MM.1S (cell line): Measurements from ENCODE around the gene ZFYVE21.

Source experiments
- DNase-seq: peaks from one replicate; pipeline ENCODE4 v3.0.0-alpha.2; 2015
- H2AFZ ChIP-seq: fragments of 300-600 bp; sonication (generic); 2 replicates; pipeline ENCODE4 v1.6.0; 2016; ENCODE audit warnings: antibody characterized with exemption, low read length
- H3F3A ChIP-seq: fragments of 300-600 bp; sonication (generic); 2 replicates; pipeline ENCODE4 v1.6.1; 2016; ENCODE audit warnings: mild to moderate bottlenecking, antibody characterized with exemption, low read length, moderate library complexity, mixed read lengths; ENCODE audit not compliant: insufficient read depth
- H3K27ac ChIP-seq: fragments of 300-600 bp; sonication (generic); 2 replicates; pipeline ENCODE4 v1.5.1; 2016; ENCODE audit warnings: mild to moderate bottlenecking, low read length
- H3K27me3 ChIP-seq: fragments of 300-600 bp; sonication (generic); replicated peaks from 2 replicates; pipeline ENCODE4 v1.6.0; 2016; ENCODE audit warnings: low read length; ENCODE audit not compliant: insufficient read depth
- H3K36me3 ChIP-seq: fragments of 300-600 bp; sonication (generic); replicated peaks from 2 replicates; pipeline ENCODE4 v1.6.1; 2016; ENCODE audit warnings: mild to moderate bottlenecking, low read length, mixed read lengths; ENCODE audit not compliant: insufficient read depth
- H3K4me1 ChIP-seq: fragments of 300-600 bp; sonication (generic); 2 replicates; pipeline ENCODE4 v1.6.1; 2016; ENCODE audit warnings: low read length, mixed read lengths
- H3K4me2 ChIP-seq: fragments of 300-600 bp; sonication (generic); 2 replicates; pipeline ENCODE4 v1.6.0; 2016; ENCODE audit warnings: low read depth, low read length
- H3K4me3 ChIP-seq: fragments of 300-600 bp; sonication (generic); 2 replicates; pipeline ENCODE4 v1.5.1; 2016; ENCODE audit warnings: low read length, mixed read lengths
- H3K79me2 ChIP-seq: fragments of 300-600 bp; sonication (generic); 2 replicates; pipeline ENCODE4 v1.6.1; 2016; ENCODE audit warnings: mixed run types, low read length, mixed read lengths
- H3K9ac ChIP-seq: fragments of 300-600 bp; sonication (generic); 2 replicates; pipeline ENCODE4 v1.6.1; 2016; ENCODE audit warnings: low read length, mixed read lengths
- H3K9me2 ChIP-seq: fragments of 300-600 bp; sonication (generic); replicated peaks from 2 replicates; pipeline ENCODE4 v1.6.1; 2016; ENCODE audit warnings: mild to moderate bottlenecking, low read length, mixed read lengths; ENCODE audit not compliant: insufficient read depth
- H3K9me3 ChIP-seq: fragments of 300-600 bp; sonication (generic); replicated peaks from 2 replicates; pipeline ENCODE4 v1.6.1; 2016; ENCODE audit warnings: mild to moderate bottlenecking, low read length, mixed read lengths; ENCODE audit not compliant: insufficient read depth
- H4K20me1 ChIP-seq: fragments of 300-600 bp; sonication (generic); 2 replicates; pipeline ENCODE4 v1.6.1; 2016; ENCODE audit warnings: mild to moderate bottlenecking, low read length, moderate library complexity, mixed read lengths; ENCODE audit not compliant: insufficient read depth
- EZH2 ChIP-seq: fragments of 300-600 bp; sonication (generic); optimal IDR thresholded peaks from 2 replicates; pipeline ENCODE3; 2017; ENCODE audit warnings: low read depth, mild to moderate bottlenecking, antibody characterized with exemption, low read length, mixed read lengths
- EZH2phosphoT487 ChIP-seq: fragments of 300-600 bp; sonication (generic); IDR thresholded peaks from 2 replicates; pipeline ENCODE4 v1.6.1; 2018; ENCODE audit warnings: antibody characterized with exemption, low read length
- TF ChIP-seq, protein P1 (sequence below): fragments of 300-600 bp; sonication (generic); IDR thresholded peaks from 2 replicates; pipeline ENCODE4 v1.5.1; 2016; ENCODE audit warnings: antibody characterized with exemption, low read length, mixed read lengths

ZFYVE21 gene

DNA sequence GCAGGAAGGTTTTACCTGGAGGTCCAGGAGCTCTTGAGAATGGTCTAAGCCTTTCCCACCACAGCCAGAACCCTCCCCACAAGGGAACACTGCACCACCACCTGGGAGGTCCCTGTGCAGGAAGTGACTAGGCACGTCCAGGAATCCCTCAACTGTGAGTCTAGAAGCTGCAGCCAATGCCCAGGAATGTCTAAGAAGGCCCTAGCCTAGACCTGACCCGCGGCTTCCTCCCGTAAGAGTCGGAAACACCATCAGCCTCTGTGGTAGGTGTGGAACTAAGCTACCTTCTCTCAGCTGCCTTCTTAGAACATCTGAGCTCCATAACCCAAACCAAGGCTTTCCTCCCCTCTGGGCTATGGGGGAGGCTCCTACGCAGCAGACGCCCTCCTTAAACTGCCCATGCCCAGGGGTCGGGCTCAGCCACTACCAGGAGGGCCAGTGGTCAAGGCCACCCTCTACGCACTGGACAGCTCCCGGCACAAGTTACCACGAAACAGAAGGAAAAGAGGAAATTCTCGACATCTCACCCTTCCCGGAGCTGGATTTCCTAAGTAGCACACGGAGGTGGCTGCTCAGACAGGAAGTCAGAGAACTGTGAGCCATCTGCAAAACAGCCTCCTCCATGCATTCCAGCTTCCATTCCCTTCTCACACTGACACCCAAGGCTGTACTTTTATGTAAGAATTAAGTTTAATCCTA is 25.5 kb downstream of the ZFYVE21 start:
- no peak overlapping the region for H3K9ac ChIP-seq
- no peak overlapping the region for H3K4me2 ChIP-seq
- DNase-seq: no peak
- no peak overlapping the region for H2AFZ ChIP-seq
- H3K27me3 ChIP-seq: no peaks in the 10 kb centered on the region
- no peaks in the 10 kb centered on the region for H3K4me1 ChIP-seq
- no peaks in the 10 kb centered on the region for H3K9me2 ChIP-seq
- H3K36me3 ChIP-seq: no peaks in the 10 kb centered on the region
- H3F3A ChIP-seq: no peaks in the 10 kb centered on the region
- no peaks in the 10 kb centered on the region for H3K9me3 ChIP-seq
- H4K20me1 ChIP-seq: no peaks in the 10 kb centered on the region
- H3K4me3 ChIP-seq: no peak overlapping the region
- TF ChIP-seq EZH2phosphoT487 (no peak), EZH2 (no peak)
- TF ChIP-seq, protein P1, sequence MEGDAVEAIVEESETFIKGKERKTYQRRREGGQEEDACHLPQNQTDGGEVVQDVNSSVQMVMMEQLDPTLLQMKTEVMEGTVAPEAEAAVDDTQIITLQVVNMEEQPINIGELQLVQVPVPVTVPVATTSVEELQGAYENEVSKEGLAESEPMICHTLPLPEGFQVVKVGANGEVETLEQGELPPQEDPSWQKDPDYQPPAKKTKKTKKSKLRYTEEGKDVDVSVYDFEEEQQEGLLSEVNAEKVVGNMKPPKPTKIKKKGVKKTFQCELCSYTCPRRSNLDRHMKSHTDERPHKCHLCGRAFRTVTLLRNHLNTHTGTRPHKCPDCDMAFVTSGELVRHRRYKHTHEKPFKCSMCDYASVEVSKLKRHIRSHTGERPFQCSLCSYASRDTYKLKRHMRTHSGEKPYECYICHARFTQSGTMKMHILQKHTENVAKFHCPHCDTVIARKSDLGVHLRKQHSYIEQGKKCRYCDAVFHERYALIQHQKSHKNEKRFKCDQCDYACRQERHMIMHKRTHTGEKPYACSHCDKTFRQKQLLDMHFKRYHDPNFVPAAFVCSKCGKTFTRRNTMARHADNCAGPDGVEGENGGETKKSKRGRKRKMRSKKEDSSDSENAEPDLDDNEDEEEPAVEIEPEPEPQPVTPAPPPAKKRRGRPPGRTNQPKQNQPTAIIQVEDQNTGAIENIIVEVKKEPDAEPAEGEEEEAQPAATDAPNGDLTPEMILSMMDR: no peak
- H3K79me2 ChIP-seq: no peaks in the 10 kb centered on the region
- no peak overlapping the region for H3K27ac ChIP-seq

DNA sequence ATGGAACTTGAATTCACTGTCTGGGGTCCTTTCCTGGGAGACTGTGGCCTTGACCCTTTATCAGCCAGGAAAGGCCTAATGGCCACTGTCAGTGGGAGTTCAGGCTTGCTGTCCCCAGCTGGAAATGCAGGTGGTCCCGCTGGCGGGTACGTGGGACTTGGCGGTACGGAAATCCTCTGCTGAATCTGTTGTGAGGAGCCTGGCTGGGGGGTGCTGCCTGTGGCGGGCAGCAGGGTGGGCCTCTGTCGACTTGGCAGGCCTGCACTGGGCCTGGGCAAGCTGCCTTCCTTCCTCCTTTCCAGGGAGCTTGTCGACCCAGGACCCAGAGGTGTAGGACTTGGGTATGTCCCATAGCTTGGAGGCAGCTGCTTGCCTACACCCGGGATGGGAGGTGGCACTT is 26.3 kb downstream of the ZFYVE21 start:
- Histone ChIP-seq H3K27me3 (no peaks in the 10 kb centered on the region), H3K9ac (no peak overlapping the region), H3K9me3 (no peaks in the 10 kb centered on the region), H3K36me3 (no peaks in the 10 kb centered on the region), H3K9me2 (no peaks in the 10 kb centered on the region), H3K4me2 (no peak overlapping the region), H2AFZ (no peak overlapping the region), H3K27ac (no peak overlapping the region), H3F3A (no peaks in the 10 kb centered on the region), H3K4me3 (no peak overlapping the region), H4K20me1 (no peaks in the 10 kb centered on the region), H3K4me1 (no peaks in the 10 kb centered on the region), H3K79me2 (no peaks in the 10 kb centered on the region)
- no peak for TF ChIP-seq EZH2phosphoT487
- TF ChIP-seq EZH2: no peak
- TF ChIP-seq, protein P1: no peak
- DNase-seq: no peak

DNA sequence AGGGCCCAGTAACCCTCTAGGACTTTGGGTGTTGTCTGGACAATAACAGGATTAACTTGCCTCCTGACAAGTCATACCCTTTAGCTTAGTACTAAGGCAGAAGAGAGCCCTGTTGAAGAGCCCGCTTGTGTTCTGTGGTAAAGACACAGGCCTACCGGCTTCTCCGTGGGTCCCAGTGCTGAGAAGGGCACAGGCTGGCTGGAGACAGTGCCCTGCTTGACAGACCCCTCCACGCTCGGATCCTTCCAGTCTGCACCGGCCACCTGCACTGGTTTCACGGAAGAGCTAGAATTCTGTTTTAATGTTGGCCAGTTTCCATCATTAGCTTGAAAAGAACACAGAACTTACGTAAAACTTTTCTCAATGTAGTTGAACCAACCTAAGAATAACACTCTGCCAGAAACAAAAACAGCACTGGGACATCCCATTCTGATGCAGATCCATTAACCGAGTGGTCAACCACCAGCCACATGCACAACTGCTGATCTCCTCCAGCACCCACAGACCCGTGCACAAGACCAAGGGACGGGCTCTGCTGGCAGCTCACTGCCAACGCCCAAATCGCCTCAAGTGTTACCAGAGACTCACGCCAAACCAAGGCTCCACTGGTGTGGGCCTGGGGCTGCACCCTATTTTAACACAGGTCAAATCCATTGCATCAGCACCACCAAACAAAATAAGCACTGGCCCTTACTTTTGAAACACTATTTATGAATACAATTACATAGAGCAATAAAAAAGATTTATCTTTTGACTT is 27.1 kb downstream of the ZFYVE21 start:
- Histone ChIP-seq H3K27me3 (no peaks in the 10 kb centered on the region), H3K4me3 (no peak overlapping the region), H3K4me1 (no peaks in the 10 kb centered on the region), H3K9ac (no peak overlapping the region), H3K36me3 (no peaks in the 10 kb centered on the region), H3K9me2 (no peaks in the 10 kb centered on the region), H3K4me2 (no peak overlapping the region), H3F3A (no peaks in the 10 kb centered on the region), H4K20me1 (no peaks in the 10 kb centered on the region), H3K27ac (no peak overlapping the region), H3K9me3 (no peaks in the 10 kb centered on the region), H3K79me2 (no peaks in the 10 kb centered on the region), H2AFZ (no peak overlapping the region)
- TF ChIP-seq, protein P1: no peak
- TF ChIP-seq EZH2: no peak
- TF ChIP-seq EZH2phosphoT487: no peak
- no peak for DNase-seq
